Testis (tissue), 3 donors: ENCODE measurements around the gene UBA6. TPM values are rescaled to one million over a fixed set of nuclear protein-coding genes. Genes with fewer than 3 reads are reported as not detected.

Experiments used
- DNase-seq: peaks from one replicate; pipeline ENCODE4 v3.0.0-alpha.2; 2019
- H3K27ac ChIP-seq, 2 donors: fragments of 200-600 bp; sonication (generic); one replicate each; pipeline ENCODE4 v1.5.1; 2019
- H3K27me3 ChIP-seq: fragments of 200-600 bp; sonication (generic); one replicate; pipeline ENCODE4 v1.5.1; 2019
- H3K36me3 ChIP-seq: fragments of 200-600 bp; sonication (generic); one replicate; pipeline ENCODE4 v1.5.1; 2017; ENCODE audit warnings: low read depth; ENCODE audit errors: missing control alignments
- H3K4me1 ChIP-seq: fragments of 200-600 bp; sonication (generic); one replicate; pipeline ENCODE4 v1.5.1; 2019
- H3K4me3 ChIP-seq, 2 donors: fragments of 200-600 bp; sonication (generic); one replicate each; pipeline ENCODE4 v1.5.1; 2017 to 2019
- H3K9me3 ChIP-seq: fragments of 200-600 bp; sonication (generic); one replicate; pipeline ENCODE4 v1.5.1; 2017
- POLR2A ChIP-seq: fragments of 450-650 bp; IDR thresholded peaks from one replicate; pipeline ENCODE4 v1.6.1; 2017; ENCODE audit warnings: antibody characterized with exemption, mild to moderate bottlenecking, moderate library complexity
- WGBS, 2 donors: methylation state at CpG; one replicate each; pipeline ENCODE4 v1.1.5; 2018; 5-methylcytosine and 5-hydroxymethylcytosine counted together
- intact Hi-C: fragments of 100-400 bp; cut with DNase I; formaldehyde crosslinking; loops from one replicate; pipeline ENCODE4 v1.15.1; 2023; ENCODE audit warnings: low total_unique reads
- polyA plus RNA-seq: library from polyadenylated mRNA; stranded (reverse); fragments of 350-450 nt; fragmentation: Illumina TruSeq; extraction: RNeasy Lipid Tissue Mini Kit (QIAGEN cat#74804); gene quantifications from one replicate; pipeline ENCODE4 v1.2.3, GENCODE V29; 2014; ENCODE audit warnings: low read depth, low replicate concordance; ENCODE audit not compliant: insufficient read depth
- total RNA-seq, 2 donors: library from RNA; depleted of rRNA; stranded (reverse); fragments of >200 nt; gene quantifications; one replicate each; pipeline ENCODE4 v1.2.3, GENCODE V29; 2016
- TF ChIP-seq, protein P1 (sequence below), 3 experiments: fragments of 450-650 bp in 2 of 3; fragments of 200-600 bp in 1 of 3; sonication (generic) in 1 of 3; IDR thresholded peaks; one replicate each; pipeline ENCODE4 v1.5.1; 2016 to 2019; ENCODE audit warnings: antibody characterized with exemption in 3 of 3, mild to moderate bottlenecking in 2 of 3, moderate library complexity in 1 of 3

UBA6 gene
- total and polyA plus RNA-seq, 3 donors from 2014 or later: 19.7 to 86.8 (median 76.2) TPM

DNA sequence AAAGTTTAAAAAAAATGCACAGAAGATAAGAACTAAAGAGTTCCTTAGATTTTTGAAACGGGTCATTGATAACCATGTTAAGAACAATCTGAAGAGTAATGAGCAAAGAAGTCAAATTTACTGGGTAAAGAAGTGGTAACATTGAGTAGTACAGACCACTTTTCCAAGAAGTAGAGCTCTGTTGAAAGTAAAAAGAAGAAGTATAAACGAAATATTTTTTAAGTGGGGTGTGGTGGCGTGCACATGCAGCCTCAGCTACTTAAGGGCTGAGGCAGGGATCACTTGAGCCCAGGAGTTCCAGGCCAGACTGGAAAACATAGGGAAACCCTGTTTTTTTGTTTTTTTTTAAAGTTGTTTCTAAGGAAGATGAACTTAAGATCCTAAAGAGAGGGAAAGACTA lies 68.5 kb downstream of the UBA6 start:
- WGBS, 2 donors: 77 to 83% methylated on average over 3 of the region's 3 CpGs
- Histone ChIP-seq H3K27ac (no peak overlapping the region), H3K4me3 (no peak overlapping the region), H3K36me3 (no peaks in the 10 kb centered on the region), H3K27me3 (no peaks in the 10 kb centered on the region), H3K4me1 (no peaks in the 10 kb centered on the region), H3K9me3 (no peaks in the 10 kb centered on the region)
- no peak for DNase-seq
- intact Hi-C loops: no loop called here
- TF ChIP-seq, protein P1, sequence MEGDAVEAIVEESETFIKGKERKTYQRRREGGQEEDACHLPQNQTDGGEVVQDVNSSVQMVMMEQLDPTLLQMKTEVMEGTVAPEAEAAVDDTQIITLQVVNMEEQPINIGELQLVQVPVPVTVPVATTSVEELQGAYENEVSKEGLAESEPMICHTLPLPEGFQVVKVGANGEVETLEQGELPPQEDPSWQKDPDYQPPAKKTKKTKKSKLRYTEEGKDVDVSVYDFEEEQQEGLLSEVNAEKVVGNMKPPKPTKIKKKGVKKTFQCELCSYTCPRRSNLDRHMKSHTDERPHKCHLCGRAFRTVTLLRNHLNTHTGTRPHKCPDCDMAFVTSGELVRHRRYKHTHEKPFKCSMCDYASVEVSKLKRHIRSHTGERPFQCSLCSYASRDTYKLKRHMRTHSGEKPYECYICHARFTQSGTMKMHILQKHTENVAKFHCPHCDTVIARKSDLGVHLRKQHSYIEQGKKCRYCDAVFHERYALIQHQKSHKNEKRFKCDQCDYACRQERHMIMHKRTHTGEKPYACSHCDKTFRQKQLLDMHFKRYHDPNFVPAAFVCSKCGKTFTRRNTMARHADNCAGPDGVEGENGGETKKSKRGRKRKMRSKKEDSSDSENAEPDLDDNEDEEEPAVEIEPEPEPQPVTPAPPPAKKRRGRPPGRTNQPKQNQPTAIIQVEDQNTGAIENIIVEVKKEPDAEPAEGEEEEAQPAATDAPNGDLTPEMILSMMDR (IDR thresholded peaks at IDR 0.05): no peak
- TF ChIP-seq POLR2A: no peak

DNA sequence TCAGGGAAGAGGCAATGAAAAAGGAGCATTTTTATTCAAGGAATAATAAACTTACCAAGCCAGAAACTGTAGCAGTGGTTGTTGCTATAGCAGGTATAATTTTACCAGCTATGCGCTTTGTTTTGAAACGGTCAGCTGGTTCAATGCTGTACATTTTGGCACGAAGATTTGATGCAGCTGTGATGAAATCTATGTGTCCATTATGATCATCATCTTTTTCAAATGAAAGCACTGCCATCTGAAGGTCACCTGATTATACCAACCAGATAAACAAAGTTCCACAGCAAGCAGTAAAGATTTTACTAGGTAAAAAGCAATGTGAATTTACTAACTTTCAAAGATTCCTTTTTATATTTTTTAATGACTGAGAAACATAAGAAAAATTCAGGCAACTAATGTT lies 76.0 kb downstream of the UBA6 start:
- no peaks in the 10 kb centered on the region for H3K27me3 ChIP-seq
- DNase-seq: no peak
- no peak overlapping the region for H3K27ac ChIP-seq
- H3K4me1 ChIP-seq: no peaks in the 10 kb centered on the region
- H3K36me3 ChIP-seq: no peaks in the 10 kb centered on the region
- intact Hi-C loops: no loop called here
- H3K9me3 ChIP-seq: no peaks in the 10 kb centered on the region
- no peak for TF ChIP-seq POLR2A
- TF ChIP-seq, protein P1 (IDR thresholded peaks at IDR 0.05): no peak
- H3K4me3 ChIP-seq: no peak overlapping the region
- 65 to 73% methylated on average over 3 of the region's 3 CpGs for WGBS, 2 donors

DNA sequence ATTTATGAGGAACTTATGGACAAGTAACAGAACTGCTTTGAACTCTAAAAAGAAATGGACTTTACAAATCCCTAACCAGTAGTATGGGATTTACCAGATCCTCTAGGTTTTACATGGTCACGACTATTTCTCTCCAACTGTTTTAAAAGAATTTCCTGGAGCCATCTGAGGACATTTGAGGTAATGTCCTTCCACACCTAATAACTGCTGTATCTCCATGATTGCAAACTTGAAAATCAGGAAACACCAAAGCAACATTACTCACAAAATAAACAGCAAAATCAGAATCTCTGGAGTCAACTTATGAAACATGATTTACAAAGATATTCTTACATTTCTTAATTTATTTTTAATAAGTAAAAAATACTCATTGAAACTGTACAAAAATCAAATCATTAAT lies 84.5 kb downstream of the UBA6 start:
- Histone ChIP-seq H3K27ac (no peak overlapping the region), H3K27me3 (no peaks in the 10 kb centered on the region), H3K9me3 (no peaks in the 10 kb centered on the region), H3K36me3 (no peaks in the 10 kb centered on the region), H3K4me3 (no peak overlapping the region), H3K4me1 (no peaks in the 10 kb centered on the region)
- no peak for TF ChIP-seq POLR2A
- TF ChIP-seq, protein P1 (IDR thresholded peaks at IDR 0.05): no peak
- WGBS, 2 donors: 87 to 98% methylated on average over 1 of the region's 1 CpG
- no peak for DNase-seq
- intact Hi-C loops: no loop called here

DNA sequence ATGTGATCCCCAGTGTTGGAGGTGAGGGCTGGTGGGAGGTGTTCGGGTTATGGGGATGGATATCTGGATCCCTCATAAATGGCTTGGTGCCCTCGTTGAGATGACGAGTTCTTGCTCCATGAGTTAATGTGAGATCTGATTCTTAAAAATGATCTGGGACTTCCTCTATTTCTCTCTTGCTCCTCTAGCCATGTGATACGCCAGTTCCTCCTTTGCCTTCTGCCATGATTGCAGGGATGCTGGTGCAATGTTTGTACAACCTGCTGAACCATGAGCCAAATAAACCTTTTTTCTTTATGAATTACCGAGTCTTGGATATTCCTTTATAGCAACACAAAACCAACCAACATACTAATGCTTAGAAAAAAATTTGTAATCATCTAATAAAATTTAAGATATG lies 85.8 kb downstream of the UBA6 start:
- WGBS, 2 donors: 96 to 98% methylated on average over 5 of the region's 5 CpGs

DNA sequence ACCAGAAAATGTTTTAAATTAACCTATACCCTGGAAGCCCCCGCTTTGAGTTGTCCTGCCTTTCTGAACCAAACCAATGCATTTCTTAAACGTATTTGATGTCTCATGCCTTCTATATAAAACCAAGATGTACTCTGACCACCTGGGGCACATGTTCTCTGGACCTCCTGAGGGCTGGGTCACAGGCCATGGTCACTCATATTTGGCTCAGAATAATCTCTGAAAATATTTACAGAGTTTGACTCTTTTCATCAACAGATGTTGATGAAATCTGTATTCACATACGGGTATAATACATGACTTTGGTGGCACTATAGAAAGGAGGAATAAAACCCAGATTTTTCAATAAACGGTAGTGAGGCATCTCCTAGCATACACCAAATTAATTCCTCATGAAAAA lies 86.8 kb downstream of the UBA6 start:
- Histone ChIP-seq H3K4me3 (no peak overlapping the region), H3K9me3 (no peaks in the 10 kb centered on the region), H3K4me1 (no peaks in the 10 kb centered on the region), H3K27me3 (no peaks in the 10 kb centered on the region), H3K27ac (no peak overlapping the region), H3K36me3 (no peaks in the 10 kb centered on the region)
- TF ChIP-seq POLR2A: no peak
- TF ChIP-seq, protein P1 (IDR thresholded peaks at IDR 0.05): no peak
- intact Hi-C loops: no loop called here
- no peak for DNase-seq
- whole genome bisulfite sequencing, 2 donors: 93 to 99% methylated on average over 4 of the region's 4 CpGs

More for the DNA sequence above, 85.8 kb downstream of the UBA6 start:
- Histone ChIP-seq H3K36me3 (no peaks in the 10 kb centered on the region), H3K27ac (no peak overlapping the region), H3K9me3 (no peaks in the 10 kb centered on the region), H3K27me3 (no peaks in the 10 kb centered on the region), H3K4me3 (no peak overlapping the region), H3K4me1 (no peaks in the 10 kb centered on the region)
- intact Hi-C loops: no loop called here
- TF ChIP-seq, protein P1 (IDR thresholded peaks at IDR 0.05): no peak
- TF ChIP-seq POLR2A: no peak
- no peak for DNase-seq
